Measurements from ENCODE around the gene GAS2.

GAS2 gene

GRCh38 chr11:22730319-22730718 lies 63.9 kb downstream of the GAS2 start:
- no peak for DNase-seq

DNA sequence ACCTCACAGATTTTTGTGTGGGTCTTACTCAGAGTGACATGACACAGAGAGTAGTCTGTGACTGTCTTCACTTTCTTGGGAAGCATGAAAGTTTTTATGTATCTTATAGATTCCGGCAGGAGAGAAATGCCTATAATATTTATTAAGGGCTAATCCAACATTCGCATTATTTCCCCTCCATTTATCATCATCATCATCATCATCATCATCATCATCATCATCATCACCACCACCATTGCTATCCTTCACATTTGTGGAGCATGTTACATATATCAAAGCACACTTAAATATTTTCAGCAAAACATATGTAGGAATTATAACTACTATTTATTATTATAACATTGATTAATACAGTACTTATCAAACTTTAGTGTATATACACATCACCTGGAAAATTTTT lies 66.2 kb downstream of the GAS2 start:
- no peak for DNase-seq

DNA sequence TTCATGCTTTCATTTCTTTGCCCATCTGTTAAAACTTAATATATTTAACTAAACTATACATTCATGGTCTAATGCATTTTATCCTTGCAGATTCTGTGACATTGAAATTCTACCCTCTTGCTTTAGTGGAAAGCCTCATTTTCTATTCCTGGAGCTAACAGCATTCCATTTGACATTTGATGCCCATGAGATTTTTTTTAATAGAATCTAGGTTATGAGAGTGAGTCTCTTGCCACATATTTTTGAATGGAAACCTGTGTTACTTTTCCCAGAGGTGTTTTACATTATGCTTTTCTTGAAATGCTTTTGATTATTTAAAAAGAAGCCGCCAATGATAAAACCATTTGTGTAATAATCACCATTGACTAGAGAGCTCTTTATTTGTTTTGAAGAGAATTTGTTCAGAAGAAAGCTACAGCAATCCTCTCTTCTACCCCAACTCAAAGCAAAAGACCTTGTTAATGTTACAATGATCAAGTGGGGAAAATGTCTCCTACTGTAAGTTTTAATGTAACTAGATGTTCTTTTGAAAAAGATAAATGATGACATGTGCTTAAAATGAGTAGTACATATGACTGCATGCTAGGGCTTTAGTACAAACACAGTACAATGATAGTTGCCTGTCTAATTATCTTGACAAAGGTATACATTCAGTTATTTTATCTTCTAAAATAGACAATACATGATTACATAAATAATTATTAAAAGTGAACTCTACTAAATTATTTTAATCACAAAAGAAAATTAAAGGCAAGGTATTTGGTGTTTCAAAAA lies 67.3 kb downstream of the GAS2 start:
- no peak for DNase-seq

DNA sequence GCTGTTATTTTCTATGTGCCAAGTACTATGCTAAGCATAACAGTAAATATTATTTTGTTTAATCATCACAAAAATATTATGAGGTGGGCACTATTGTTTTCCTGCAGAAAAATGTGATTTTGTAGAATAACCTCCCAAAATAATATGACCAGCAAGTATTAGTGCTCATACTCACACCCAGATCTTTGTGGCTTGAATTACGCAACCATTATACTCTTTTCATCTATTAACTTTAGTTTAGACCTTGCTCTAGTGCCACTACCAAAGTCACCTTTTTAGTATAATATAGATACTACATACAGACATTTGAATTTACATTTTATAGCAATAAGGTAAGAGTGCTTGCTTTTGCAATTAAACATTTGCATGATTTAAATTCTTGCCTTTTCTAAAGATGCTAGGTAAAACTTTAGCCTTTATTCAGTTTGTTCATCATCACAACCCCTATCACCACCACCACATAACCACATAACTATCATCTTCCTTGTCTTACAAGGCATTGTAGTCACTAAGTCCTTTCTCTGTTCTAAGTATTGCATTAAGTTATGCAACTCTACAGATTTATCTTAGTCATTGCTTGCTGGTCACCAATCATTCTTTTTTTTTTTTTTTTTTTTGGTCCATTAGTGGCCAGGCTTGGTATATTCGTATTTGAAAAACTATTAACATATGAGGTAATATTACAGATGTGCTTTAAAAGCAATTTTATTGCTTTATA lies 68.4 kb downstream of the GAS2 start:
- no peak for DNase-seq

- no peak for DNase-seq
Measured at GRCh38 chr11:22742157-22742613, 75.8 kb downstream of the GAS2 start.

- no peak for DNase-seq
Measured at GRCh38 chr11:22749536-22749935, 83.1 kb downstream of the GAS2 start.

- no peak for DNase-seq
Measured at GRCh38 chr11:22752908-22753310, 86.5 kb downstream of the GAS2 start.

GRCh38 chr11:22753416-22753815 lies 87.0 kb downstream of the GAS2 start:
- no peak for DNase-seq

DNA sequence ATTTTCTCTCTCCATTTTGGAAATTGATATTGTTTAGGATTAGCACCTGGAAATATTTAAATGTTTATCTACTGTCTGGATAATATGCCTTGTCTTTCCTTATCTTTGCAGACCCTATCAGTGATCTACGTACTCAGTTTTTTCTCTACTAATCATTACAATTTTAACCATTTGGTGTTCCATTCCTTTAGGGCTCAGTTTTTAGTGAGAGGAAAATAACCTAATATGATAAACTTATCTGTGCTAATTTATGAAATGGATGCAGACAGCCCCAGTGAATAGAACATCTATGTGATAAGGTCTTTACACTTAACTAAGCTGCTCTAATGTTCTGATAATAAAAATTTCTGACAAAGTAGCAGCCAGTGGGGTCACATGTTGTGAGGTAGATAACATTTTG lies 94.7 kb downstream of the GAS2 start:
- no peak for DNase-seq

DNA sequence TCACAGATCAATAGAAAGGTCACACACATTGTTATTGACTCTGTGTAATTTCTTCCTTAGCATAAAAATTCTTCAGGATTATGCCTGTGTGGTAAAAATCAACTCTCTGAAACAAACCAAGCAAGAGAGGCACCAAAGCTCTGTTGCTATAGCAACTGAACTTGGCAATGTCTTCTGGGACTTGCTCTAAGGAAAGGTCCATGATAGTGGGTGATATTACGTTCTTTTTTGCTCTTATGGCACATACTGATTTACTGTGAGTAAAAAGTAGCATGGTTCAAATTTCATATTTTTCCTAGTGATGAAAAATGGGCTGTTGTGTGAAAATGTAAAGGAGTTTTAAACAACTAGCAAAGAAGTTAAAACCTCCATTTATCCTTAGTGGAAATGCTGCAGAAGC lies 96.8 kb downstream of the GAS2 start:
- DNase-seq, result no peak

DNA sequence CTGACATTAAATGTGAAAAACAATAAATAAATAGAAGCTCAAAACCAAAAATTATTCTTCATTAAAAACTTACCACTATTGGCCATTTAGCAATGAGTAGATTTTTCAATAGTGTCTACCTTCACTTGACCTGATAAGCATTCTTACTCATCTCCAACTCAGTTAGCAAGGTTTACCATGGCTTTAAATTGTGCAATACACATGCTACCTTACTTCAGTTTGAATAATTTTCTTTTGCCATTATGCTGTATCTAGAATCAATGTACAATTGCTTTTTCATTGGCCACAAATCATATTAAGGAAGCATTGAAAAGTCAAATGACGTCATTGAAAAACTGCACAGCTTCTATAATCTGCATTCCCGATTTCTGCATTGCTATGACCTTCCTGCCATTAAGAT lies 98.3 kb downstream of the GAS2 start:
- no peak for DNase-seq

GRCh38 chr11:22768281-22768680 lies 101.9 kb downstream of the GAS2 start:
- DNase-seq, result no peak

- no peak for DNase-seq
Measured at GRCh38 chr11:22769081-22769480, 102.7 kb downstream of the GAS2 start.

- no peak for DNase-seq
Measured at GRCh38 chr11:22774716-22775115, 108.3 kb downstream of the GAS2 start.

DNA sequence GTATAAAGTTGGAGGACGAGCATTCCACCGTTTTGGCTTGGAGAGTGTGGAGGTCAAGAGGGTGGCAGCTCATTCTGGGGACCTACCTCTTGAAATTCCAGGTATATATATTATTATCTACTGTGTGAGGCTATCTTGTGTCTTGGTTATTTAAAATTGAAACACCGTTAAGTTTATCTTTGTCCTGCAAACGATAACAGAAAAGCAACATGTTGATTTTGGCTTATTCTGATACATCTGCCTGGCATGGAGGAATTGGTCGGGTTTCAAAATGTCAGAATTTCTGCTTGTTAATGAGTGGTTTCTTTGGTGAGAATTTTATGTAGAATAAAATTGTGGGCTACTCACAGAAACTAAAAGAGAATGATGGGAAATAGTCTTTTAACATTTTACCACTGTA lies 108.8 kb downstream of the GAS2 start:
- no peak for DNase-seq

DNA sequence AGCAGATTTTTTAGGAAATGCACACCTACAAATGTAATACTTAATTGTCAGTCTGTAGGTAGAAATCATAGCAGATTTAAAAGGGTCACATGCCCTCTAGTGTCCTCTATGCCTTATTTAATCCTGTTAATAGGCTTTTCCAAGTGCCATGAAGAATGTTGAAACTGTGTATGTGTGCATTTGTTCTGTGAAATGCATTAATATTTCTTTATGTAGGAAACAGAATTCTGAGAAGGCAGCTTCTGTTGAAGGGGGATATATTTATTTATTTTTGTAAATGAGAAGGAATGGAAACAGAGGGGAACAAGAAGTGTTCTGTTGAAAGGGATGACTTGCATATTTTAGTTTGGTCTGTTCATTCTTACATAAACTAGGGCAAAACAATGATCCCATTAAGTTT lies 112.2 kb downstream of the GAS2 start:
- DNase-seq, result no peak

DNA sequence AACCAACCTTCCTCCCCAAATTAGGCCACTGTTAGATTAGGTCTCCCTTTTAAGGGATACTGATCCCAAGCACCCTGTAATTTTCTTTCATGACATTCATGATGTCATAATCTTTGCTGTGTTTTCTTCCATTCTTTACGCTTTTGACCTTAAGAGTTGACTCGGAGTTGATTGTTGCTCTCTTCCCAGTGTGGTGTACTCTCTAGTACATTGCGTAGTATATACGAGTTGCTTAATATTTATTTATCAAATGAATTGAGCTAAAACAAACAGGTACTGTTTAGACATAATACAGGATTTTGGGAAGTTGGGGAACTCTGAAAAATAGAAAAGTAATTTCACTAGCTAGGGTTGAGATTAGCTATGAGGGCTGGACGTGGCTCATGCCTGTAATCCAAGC lies 113.4 kb downstream of the GAS2 start:
- DNase-seq, result no peak

DNA sequence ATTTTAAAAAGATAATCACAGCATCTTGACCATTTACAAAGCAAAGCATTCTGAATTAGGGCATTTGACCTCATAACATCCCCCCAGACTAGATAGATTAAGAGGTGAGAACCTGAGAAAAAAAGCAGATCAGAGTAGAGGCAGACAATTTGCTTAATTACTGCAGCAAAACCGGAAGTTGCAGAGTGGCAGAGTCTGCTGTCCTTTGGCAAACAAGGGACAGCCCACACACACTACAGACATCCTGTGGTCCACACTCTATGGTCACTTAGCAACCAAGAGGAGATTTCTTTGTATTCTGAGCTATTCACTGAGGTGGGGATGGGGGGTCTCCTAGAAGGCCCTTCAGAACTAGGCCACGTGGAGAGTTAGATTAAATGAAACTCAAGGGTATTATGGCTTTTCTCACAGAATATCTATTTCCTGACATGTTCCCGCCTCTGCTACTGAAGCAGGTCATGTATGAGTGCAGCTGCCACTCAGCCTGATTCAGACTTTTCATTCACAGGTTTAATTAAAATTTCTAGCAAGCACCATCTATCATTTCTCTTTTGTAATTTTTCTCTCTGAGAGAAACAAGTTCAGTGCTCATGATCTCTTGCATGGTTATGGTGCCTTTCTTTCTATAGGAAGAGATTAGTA lies 114.7 kb downstream of the GAS2 start:
- DNase-seq, result no peak

DNA sequence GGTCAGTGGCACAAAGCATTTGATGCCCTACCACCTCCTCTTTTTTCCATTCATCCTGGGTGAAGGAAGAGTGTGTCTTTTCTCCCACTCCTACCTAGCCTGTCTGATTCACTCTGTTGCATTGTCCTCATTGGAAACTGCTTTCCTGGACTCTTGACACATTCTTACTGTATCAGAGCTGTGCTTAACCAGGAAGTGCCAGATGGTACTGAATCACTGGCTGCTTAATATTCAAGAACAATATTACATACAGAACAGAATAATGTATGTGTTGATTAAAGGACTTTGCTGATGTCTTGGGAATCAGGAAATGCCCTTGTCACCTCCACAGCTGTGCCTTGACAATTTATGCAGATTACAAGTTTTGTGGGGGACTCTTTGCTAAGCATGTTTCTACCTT lies 118.8 kb downstream of the GAS2 start:
- DNase-seq, result no peak

- DNase-seq, result no peak
Measured at GRCh38 chr11:22786475-22786874, 120.1 kb downstream of the GAS2 start.

- no peak for DNase-seq
Measured at GRCh38 chr11:22787055-22787454, 120.6 kb downstream of the GAS2 start.

DNA sequence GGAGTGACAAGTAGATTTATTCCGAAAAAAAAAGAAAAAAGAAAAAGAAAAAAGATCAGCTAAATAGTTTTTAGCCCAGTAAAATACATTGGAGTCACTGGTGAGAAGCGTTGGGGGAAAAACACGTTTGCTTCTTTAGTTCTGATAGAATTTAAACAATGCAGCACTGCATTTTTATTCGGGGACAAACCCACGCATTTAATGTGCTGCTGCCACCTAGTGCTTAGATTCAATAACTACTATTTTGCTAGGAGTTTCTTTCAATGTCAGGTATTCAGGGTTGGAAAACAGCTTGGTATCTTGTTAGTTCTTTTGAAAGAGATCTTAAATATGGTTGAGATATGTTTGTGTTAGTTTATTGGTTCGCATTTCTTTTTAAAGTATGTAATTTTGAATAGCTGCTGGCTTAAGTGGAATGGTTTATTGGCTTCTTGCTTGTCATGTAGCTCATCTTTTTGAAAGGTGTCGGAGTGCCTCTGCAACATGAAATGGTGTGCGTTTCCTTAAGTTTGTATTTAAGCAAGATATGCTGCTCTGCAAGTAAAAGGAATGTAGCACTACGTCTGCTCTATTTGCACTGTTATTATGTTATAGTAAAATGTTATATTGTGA lies 121.2 kb downstream of the GAS2 start:
- no peak for DNase-seq

DNA sequence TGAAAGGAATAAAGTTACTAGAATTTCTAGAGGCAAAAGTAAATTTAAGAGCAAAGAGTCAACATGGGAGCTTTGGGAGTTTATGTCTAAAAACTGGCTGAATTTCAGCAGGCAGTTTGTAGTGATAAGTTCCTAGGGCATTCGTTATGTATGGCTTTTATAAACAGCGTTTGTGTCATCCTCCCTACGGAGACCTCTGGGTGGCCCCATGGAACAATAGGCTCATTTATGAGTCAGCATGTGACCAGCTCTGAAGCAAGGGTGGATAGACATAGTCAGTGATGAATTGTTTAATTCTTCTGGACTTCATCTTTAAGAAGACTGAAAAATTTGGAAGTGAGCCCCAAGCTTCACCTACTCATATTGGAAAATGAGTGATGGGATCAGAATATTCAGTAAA lies 126.1 kb downstream of the GAS2 start:
- DNase-seq, result peak; percentile 8

DNA sequence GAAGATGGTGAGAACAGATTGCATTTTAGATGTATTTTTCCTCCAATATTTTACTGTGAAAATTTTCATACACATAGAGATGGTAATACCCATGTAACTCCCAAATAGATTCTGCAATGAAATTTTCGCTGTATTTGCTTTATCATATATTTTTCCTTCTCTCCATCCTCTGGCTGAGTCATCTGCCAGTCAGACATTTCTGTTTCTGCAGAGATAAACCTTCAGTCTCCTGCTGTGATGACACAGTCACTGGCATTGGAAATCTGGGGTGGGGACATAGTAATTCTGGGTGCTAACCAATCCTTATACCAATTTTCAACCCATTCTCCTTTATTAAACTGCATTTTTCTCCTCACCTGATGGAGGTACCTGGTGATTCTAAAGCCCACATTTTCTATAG lies 129.5 kb downstream of the GAS2 start:
- DNase-seq, result no peak
